Left ventricle myocardium inferior (tissue), 1 donor: Measurements from ENCODE around the gene ERVK3-1. TPM values are rescaled to one million over a fixed set of nuclear protein-coding genes. Genes with fewer than 3 reads are reported as not detected.

ENCODE experiments used
- DNase-seq: peaks from one replicate; pipeline ENCODE4 v3.0.0-alpha.2; 2020
- H3K27ac ChIP-seq: fragments of 200-600 bp; replicated peaks from 2 replicates; pipeline ENCODE4 v1.8.0; 2021
- H3K27me3 ChIP-seq: fragments of 200-600 bp; 2 replicates; pipeline ENCODE4 v1.8.0; 2021; ENCODE audit warnings: low read depth
- H3K36me3 ChIP-seq: fragments of 200-600 bp; 2 replicates; pipeline ENCODE4 v1.8.0; 2021
- H3K4me1 ChIP-seq: fragments of 200-600 bp; 2 replicates; pipeline ENCODE4 v1.8.0; 2021
- H3K4me3 ChIP-seq: fragments of 200-600 bp; 2 replicates; pipeline ENCODE4 v1.8.0; 2021; ENCODE audit warnings: mild to moderate bottlenecking, moderate library complexity
- H3K9me3 ChIP-seq: fragments of 200-600 bp; replicated peaks from 2 replicates; pipeline ENCODE4 v1.8.0; 2021
- intact Hi-C: fragments of 100-400 bp; cut with micrococcal nuclease; formaldehyde crosslinking; loops from one replicate; pipeline ENCODE4 v1.11.0; 2022
- total RNA-seq: library from RNA; stranded (reverse); fragmentation: NEBNext Ultra II Directional; extraction: Animal tissue kit (Norgen Biotek cat#: 25700); gene quantifications from one replicate; pipeline ENCODE4 v1.2.1, GENCODE V29; 2021
- TF ChIP-seq, protein P1 (sequence below): fragments of 200-600 bp; IDR thresholded peaks from 2 replicates; pipeline ENCODE4 v1.8.0; 2021; ENCODE audit warnings: antibody characterized with exemption, mild to moderate bottlenecking, borderline replicate concordance
- donor health status: DM: no; HTN: yes; CAD: no; lungs with severe emphysema.

The ERVK3-1 gene
- total RNA-seq, 1 donor from 2014 or later = 22.7 TPM

DNA sequence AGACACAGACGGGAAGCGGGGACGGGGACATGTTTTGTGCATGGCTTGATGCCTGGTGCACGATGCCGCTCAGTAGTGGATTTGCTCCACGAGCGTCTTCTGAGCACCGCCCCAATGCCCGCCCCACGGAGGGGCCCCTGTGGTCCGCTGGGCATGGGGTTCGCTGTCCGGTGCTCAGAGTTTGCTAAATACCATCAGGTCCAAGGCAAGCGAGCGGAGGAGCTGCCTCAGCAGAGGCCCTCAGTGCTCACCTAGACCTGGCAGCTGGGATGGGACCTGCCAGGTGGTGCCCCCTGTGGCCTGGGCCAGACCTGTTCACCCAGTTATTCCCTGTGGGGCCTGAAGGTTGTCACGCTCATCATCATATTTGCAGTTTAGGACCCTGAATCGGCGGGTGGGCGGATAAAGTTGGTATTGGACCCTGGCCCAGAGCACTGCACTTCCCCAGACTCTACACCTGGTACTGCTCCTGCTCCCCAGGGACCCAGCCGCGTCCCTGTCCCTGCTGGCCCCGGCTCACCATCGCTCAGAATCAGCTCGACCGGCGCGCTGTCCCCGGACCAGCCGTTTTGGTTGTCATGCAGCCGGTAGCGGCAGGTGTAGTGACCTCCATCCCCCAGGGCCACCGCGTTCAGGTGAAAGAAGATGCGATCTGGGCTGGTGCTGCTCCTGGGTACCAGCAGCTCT, 45.8 kb downstream of the ERVK3-1 start:
- no peak for DNase-seq
- Histone ChIP-seq H3K9me3 (no peaks in the 10 kb centered on the region), H3K36me3 (no peaks in the 10 kb centered on the region), H3K27ac (no peak overlapping the region), H3K27me3 (peaks cover 100% of the 10 kb centered on the region), H3K4me3 (peak overlapping the region; percentile 45), H3K4me1 (peaks cover 43% of the 10 kb centered on the region)
- intact Hi-C loops = no loop called here
- TF ChIP-seq, protein P1, sequence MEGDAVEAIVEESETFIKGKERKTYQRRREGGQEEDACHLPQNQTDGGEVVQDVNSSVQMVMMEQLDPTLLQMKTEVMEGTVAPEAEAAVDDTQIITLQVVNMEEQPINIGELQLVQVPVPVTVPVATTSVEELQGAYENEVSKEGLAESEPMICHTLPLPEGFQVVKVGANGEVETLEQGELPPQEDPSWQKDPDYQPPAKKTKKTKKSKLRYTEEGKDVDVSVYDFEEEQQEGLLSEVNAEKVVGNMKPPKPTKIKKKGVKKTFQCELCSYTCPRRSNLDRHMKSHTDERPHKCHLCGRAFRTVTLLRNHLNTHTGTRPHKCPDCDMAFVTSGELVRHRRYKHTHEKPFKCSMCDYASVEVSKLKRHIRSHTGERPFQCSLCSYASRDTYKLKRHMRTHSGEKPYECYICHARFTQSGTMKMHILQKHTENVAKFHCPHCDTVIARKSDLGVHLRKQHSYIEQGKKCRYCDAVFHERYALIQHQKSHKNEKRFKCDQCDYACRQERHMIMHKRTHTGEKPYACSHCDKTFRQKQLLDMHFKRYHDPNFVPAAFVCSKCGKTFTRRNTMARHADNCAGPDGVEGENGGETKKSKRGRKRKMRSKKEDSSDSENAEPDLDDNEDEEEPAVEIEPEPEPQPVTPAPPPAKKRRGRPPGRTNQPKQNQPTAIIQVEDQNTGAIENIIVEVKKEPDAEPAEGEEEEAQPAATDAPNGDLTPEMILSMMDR = no peak

DNA sequence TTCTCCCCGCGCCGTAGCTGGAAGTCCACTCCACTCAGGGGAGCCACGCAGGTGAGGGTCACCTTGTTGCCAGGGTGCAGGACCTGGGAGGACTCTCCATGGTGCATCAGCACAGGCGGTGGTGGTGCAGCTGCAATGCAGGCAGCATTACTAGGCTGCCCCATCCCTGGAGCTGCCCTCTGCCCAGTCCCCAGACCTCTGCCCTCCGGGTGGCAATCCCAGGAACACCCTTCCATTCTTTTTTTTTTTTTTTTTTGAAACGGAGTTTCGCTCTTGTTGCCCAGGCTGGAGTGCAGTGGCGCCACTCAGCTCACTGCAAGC, 46.3 kb downstream of the ERVK3-1 start:
- peaks cover 48% of the 10 kb centered on the region for H3K4me1 ChIP-seq
- H3K27ac ChIP-seq = no peak overlapping the region
- TF ChIP-seq, protein P1 = no peak
- H3K9me3 ChIP-seq = no peaks in the 10 kb centered on the region
- intact Hi-C loops = no loop called here
- DNase-seq = no peak
- H3K27me3 ChIP-seq = peaks cover 100% of the 10 kb centered on the region
- no peak overlapping the region for H3K4me3 ChIP-seq
- no peaks in the 10 kb centered on the region for H3K36me3 ChIP-seq

- intact Hi-C loops = no loop called here
- TF ChIP-seq, protein P1 = no peak
- H3K4me3 ChIP-seq = no peak overlapping the region
- no peaks in the 10 kb centered on the region for H3K9me3 ChIP-seq
- no peak overlapping the region for H3K27ac ChIP-seq
- H3K36me3 ChIP-seq = no peaks in the 10 kb centered on the region
- H3K4me1 ChIP-seq = peaks cover 48% of the 10 kb centered on the region
- no peak for DNase-seq
- H3K27me3 ChIP-seq = peaks cover 100% of the 10 kb centered on the region
Observed at GRCh38 chr19:58351990-58352755, 47.0 kb downstream of the ERVK3-1 start.

DNA sequence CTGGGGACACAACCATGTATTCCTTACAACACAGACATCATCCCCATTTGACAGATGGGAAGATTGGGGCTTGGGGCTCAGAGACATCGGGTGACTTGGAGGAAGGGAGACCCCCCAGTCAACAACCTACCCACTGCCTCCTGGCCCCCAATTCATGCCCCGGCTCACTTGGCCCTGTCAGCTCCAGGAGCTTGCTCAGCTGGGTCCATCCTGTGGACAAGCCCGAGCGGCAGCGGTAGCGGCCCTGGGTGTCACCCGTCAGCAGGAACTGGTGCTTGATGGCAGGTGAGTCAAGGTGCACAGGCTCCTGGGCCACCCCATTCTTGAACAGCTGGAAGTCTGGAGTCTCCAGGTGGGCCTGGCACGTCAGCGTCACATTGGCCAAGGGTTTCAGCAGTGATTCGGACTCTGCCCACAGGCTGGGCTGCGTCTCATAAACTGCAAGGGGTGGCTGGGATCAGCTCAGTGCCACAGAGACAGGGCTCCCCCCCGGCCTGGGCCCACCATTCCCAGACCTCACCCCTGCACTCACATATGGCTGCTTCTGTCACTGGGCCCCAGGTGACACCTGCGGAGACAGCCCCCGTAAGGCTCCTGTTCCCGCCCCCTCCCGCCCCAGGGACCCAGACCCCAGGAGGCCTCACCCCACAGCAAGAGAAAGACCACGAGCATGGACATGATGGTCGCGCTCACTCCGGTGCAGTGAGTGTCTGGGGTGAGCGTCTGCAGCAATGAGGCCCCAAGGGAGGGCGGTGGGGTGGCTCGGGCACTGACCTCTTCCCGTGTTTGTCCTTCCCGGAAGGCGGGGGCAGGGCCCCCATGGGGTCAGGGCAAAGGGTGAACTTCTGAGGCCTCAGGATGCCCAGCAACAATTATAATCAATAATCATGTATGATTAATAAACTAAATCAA, 47.8 kb downstream of the ERVK3-1 start, which contains the start of gene A1BG:
Gene A1BG, minus strand, starts transcription at position 733 of the 912 bp plus-strand sequence. Its CDS starts 55 bp downstream, at position 678.
- Histone ChIP-seq H3K4me3 (no peak within 1 kb of the TSS), H3K27me3 (peaks cover 100% of the 10 kb centered on the region), H3K36me3 (no peaks in the 10 kb centered on the region), H3K9me3 (no peaks in the 10 kb centered on the region), H3K27ac (no peak within 1 kb of the TSS), H3K4me1 (peaks cover 44% of the 10 kb centered on the region)
- TF ChIP-seq, protein P1 = no peak
- no peak for DNase-seq
- intact Hi-C loops = no loop called here

DNA sequence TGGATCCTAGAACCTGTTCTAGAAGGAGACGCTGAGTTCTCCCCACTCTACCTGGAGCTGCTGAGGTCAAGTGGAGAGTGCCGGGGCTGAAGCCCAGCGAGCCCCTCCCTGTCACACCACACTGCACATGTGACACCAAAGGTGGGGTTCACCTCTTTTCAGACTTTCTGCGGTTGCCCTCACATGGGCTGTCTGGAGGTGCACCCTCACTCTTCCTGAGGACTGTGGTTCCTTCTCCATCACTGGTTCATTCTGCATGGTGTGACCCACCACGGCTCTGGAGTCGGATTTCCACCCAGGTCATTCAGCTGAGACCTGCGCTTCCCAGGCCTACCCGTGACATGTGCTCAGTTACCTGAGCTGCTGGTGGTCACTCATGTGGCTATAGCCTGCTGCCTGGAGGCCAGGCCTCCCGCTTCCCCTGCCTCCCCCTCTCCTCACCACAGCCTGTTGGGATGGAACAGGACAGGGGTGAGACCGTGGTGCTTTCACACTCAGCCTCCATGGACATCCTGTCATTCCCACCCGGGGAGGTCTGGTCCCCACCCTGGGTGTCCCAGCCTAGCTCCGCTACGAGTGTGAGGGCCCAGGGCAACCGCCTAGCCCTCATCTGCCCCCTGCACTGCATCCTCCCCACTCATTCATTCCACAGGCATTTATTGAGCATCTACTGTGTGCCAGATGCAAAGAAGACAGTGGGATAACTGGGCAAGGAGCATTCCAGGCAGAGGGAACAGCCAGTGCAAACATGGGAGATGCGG, 48.7 kb downstream of the ERVK3-1 start:
- Histone ChIP-seq H3K27me3 (peaks cover 95% of the 10 kb centered on the region), H3K4me1 (peaks cover 38% of the 10 kb centered on the region), H3K4me3 (no peak overlapping the region), H3K9me3 (no peaks in the 10 kb centered on the region), H3K27ac (no peak overlapping the region), H3K36me3 (no peaks in the 10 kb centered on the region)
- no peak for DNase-seq
- intact Hi-C loops = no loop called here
- TF ChIP-seq, protein P1 = no peak
